Fibroblast of the aortic adventitia (primary cell): ENCODE results near the gene LONP1. TPM values are rescaled to one million over a fixed set of nuclear protein-coding genes. Genes with fewer than 3 reads are reported as not detected.
"Not testable (repeated sequence)": the region's sequence is repeated elsewhere in the genome, so short reads cannot be mapped to it uniquely, and the experiment has no call there.

Experiments used
- DNase-seq: peaks from one replicate; pipeline ENCODE4 v3.0.0-alpha.2; 2010; ENCODE audit warnings: low read depth
- H3K4me3 ChIP-seq: 2 replicates; pipeline ENCODE4 v1.5.1; 2011; ENCODE audit warnings: low read depth, mild to moderate bottlenecking, control low read depth, low read length, moderate library complexity
- total RNA-seq: library from RNA; depleted of rRNA; stranded (reverse); fragments of >200 nt; gene quantifications from 2 replicates; pipeline ENCODE4 v1.2.3, GENCODE V29; 2012; ENCODE audit warnings: low replicate concordance
- TF ChIP-seq, protein P1 (sequence below): IDR thresholded peaks from 2 replicates; pipeline ENCODE4 v1.5.1; 2011; ENCODE audit warnings: mild to moderate bottlenecking, low read length, control low read depth, inconsistent platforms; ENCODE audit not compliant: insufficient read depth

The LONP1 gene
- total RNA-seq, 1 donor = 80.3 TPM

DNA sequence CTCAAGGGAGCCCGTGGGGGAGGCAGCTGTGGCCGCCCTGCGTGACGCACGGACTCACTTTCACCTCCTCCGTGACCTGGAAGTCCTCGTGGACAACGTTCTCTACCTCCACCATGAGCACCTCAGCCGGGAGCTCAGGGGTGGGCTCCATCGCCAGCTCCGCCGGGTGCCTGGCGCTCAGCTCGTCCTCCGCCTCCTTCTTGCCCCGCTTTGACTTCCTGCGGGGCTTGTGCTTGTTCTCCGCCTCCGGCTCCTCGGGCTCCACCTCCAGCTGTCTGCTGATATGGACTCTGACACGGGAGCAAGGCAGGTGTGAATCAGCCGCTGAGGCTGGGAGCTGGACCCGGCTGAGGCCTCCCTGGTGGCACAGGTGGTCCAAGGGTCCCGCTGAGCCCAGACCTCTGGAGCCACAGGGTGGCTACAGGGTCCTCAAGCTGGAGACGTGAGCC lies 8.2 kb downstream of the LONP1 start:
- DNase-seq = no peak
- no peak overlapping the region for H3K4me3 ChIP-seq
- TF ChIP-seq, protein P1, sequence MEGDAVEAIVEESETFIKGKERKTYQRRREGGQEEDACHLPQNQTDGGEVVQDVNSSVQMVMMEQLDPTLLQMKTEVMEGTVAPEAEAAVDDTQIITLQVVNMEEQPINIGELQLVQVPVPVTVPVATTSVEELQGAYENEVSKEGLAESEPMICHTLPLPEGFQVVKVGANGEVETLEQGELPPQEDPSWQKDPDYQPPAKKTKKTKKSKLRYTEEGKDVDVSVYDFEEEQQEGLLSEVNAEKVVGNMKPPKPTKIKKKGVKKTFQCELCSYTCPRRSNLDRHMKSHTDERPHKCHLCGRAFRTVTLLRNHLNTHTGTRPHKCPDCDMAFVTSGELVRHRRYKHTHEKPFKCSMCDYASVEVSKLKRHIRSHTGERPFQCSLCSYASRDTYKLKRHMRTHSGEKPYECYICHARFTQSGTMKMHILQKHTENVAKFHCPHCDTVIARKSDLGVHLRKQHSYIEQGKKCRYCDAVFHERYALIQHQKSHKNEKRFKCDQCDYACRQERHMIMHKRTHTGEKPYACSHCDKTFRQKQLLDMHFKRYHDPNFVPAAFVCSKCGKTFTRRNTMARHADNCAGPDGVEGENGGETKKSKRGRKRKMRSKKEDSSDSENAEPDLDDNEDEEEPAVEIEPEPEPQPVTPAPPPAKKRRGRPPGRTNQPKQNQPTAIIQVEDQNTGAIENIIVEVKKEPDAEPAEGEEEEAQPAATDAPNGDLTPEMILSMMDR = no peak

DNA sequence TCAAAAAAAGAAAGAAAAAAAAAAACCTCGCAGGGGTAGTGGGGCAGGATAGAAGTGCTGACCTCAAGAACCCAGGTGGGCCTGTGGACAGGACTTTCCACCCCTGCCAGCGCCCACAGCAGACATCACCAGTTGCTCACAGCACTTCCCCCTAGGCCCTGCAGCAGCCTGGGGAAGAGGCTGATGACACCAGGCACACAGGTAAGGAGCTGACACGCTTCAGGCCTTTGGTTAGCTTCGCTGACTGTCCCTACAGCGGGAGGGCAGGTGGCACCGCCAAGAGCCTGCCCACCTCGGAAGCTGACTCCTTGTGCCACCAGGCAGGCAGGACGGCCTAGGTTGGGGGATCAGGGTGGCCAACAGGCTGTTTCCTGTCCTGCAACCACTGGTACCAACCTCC lies 8.9 kb downstream of the LONP1 start:
- TF ChIP-seq, protein P1 = no peak
- H3K4me3 ChIP-seq = no peak overlapping the region
- DNase-seq = no peak

DNA sequence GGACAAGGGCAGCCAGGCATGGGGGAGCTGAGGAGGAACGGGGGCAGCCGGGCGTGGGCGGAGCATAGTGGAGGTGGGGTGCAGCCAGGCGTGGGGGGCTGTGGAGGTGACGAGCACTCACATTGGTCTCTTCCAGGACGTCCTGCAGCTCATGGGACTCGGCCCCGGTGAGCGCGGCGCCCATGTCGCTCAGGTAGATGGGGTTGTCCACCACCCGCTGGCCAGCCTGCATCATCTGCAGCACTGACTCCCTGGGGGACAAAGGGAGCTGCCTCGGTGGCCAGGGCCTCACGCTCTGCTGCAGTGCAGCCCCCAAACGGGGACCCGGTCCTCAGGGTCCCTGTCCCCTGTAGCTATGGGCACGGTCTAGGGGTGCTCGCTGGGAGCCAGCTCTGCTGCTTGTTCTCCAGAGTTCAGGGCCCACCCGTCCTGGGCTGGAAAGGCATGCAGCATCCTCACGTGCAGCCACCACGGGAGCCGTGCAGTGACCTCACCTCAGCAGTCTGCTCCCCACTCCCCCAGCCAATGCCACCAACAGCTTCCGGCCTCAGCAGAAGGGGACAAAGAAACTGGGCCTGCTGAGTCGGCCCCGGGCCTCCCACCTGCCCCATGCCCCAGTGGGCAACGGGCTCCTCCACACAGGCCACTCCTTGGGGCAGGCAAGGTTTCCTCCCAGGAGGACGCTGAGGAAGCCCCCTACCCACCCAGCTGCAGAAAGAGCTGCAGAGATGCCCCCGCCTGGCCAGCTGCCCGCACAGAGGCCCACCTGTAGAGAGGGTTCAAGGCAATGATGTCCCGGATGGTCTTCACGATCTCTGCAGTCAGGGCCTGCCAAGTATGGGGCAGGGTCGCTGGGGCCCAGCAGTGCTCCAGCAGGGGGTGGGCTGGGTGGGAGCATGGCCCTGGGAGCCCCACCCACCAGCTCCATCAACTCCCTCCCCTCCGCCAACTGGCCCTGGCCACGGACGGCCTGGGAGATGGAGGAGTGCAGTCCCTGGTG lies 12.1 kb downstream of the LONP1 start:
- H3K4me3 ChIP-seq = no peak overlapping the region
- no peak for DNase-seq
- TF ChIP-seq, protein P1 = no peak

DNA sequence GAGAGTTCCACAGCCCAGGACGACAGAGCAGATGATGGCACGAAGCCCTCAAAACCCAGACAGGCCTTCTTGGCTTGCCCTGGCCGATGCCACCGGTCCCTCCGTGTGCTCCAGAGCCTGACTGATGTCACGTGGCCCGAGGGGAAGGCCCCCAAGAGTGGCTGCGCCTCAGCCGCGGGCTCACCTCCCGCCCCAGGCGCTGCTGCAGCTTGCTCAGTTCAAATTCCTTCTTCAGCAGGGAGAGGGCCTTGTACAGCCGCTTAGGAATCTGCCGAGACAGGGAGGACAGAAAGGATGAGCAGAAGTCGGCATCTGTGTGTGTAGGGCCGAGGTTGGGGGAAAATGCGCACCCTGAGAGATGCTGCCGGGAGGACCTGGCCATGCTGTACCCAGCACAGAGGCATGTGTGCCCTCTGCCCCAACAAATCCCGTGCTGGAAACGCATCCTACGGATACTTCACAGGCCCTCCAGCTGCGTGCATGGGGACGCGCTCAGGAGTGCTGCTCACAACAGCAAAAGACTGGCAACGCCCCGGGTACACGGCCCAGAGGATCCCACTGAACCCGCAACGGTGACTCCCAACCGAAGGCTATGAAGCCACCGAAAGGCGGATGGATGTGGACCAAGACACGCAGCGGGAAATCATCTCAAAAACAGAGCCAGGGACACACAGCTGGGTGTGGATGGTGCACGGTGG lies 12.9 kb downstream of the LONP1 start:
- no peak for DNase-seq
- TF ChIP-seq, protein P1 = no peak
- no peak overlapping the region for H3K4me3 ChIP-seq

DNA sequence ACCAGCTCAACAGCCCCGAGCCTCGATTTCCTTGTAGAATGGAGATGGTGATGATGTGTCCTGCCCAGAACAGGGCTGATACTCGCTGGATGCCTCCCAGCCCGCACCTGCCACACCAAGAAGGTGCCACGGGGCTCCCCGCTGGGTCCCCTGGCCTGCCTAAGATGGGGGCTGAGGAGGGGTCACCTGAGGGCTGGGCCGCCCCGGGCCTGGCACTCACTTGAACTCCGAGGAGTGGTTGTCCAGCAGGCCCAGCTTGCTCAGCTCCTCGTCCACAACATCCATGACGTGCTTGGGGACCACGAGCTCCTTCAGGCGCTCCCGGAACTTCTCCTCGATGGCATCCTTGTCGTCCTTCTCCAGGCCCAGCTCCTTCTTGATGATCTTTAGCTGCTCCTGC lies 14.4 kb downstream of the LONP1 start:
- no peak overlapping the region for H3K4me3 ChIP-seq
- no peak for DNase-seq
- TF ChIP-seq, protein P1 = no peak

DNA sequence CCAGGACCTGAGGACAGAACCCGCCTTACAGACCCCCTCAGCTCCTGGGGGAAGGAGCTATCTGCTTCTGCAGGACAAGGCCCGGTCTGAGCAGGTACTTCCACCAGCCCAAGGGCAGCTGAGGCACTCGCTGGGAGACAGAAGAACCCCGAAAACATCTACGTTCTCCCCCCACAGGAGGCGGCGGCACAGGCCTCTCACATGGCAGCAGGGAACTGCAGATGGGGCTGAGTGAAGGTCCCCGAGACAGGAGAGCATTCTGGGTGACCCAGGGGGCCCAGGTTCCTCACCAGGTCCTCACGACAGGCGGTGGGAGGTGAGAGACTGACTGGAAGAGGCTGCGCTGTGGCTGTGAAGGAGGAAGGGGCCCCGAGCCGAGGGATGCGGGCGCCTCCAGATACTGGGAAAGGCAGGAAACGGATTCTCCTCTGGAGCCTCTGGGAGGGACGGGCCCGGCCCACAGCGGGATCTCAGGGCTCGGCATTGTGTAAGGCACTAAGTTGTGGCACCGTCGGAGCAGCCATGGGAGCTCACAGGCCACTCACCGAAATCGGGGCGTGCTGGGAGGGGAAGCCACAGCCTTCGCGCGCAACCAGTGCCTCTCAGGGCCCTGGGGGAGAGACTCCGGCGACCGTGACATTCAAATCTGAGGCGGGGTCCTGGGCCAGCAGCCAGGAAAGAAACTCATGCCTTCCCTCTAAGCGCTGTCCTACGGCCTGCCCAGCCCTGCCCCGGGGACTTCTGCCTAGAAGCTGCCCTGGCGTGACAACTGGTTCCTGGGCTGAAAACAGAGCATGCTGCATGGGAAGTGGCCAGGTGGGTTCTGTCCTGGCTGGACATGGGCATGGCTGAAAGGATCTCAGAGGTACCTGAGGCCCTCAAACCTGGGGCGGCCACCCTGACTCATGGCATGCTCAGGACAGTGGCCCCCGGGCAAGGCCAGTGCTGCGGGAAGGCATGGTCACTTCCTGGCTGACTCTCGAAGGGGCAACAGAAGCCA lies 15.8 kb downstream of the LONP1 start:
- TF ChIP-seq, protein P1 = no peak
- H3K4me3 ChIP-seq = no peak overlapping the region
- no peak for DNase-seq

DNA sequence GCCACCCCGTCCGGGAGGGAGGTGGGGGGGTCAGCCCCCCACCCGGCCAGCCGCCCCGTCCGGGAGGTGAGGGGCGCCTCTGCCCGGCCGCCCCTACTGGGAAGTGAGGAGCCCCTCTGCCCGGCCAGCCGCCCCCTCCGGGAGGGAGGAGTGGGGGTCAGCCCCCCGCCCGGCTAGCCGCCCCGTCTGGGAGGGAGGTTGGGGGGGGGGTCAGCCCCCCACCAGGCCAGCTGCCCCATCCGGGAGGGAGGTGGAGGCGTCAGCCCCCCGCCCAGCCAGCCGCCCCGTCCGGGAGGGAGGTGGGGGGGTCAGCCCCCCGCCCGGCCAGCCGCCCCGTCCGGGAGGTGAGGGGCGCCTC lies 17.9 kb downstream of the LONP1 start:
- DNase-seq, H3K4me3 ChIP-seq: not testable (repeated sequence)
